ENCODE measurements around the gene CCDC88C. TPM values are rescaled to one million over a fixed set of nuclear protein-coding genes. Genes with fewer than 3 reads are reported as not detected.

CCDC88C gene
- total RNA-seq, 6 experiments from 2014 or later = 0.09 to 0.61 (median 0.19) TPM; not detected in 3

DNA sequence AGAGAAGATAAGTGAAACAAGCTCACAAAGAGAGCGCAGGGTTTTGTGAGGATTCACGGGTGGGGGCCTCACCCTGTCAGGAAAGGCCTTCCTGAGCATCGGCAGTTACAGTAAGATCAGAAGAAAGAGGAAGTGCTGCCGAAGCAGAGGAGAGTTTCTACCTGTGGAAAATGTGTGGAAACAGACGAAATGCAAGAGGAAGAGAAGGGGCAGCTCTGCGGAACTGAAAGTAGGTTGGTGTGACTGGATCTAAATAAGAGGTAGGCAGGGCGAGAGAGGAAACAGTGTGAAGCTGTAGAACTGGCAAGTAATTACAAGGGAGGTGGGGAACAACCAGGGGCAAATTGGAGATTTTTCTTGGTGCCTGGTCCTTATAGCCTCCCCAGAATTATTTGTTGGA, 175.8 kb downstream of the CCDC88C start:
- H3K27me3 Mint-ChIP-seq (ENCODE audit: insufficient read depth) = no peaks in the 10 kb centered on the region
- TF ChIP-seq, protein P1, sequence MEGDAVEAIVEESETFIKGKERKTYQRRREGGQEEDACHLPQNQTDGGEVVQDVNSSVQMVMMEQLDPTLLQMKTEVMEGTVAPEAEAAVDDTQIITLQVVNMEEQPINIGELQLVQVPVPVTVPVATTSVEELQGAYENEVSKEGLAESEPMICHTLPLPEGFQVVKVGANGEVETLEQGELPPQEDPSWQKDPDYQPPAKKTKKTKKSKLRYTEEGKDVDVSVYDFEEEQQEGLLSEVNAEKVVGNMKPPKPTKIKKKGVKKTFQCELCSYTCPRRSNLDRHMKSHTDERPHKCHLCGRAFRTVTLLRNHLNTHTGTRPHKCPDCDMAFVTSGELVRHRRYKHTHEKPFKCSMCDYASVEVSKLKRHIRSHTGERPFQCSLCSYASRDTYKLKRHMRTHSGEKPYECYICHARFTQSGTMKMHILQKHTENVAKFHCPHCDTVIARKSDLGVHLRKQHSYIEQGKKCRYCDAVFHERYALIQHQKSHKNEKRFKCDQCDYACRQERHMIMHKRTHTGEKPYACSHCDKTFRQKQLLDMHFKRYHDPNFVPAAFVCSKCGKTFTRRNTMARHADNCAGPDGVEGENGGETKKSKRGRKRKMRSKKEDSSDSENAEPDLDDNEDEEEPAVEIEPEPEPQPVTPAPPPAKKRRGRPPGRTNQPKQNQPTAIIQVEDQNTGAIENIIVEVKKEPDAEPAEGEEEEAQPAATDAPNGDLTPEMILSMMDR (IDR thresholded peaks at IDR 0.05) = no peak
- H3K36me3 Mint-ChIP-seq (ENCODE audit: low read depth) = peaks cover 14% of the 10 kb centered on the region; the same call in 1 of the 2 replicates
- peaks cover 43% of the 10 kb centered on the region for H3K4me1 Mint-ChIP-seq (ENCODE audit: low read depth)
- peaks cover 6% of the 10 kb centered on the region; the same call in 1 of the 2 replicates for H3K9me3 Mint-ChIP-seq
- H3K27ac Mint-ChIP-seq = no peak overlapping the region
- DNase-seq = no peak
- no peak overlapping the region for H3K4me3 Mint-ChIP-seq

DNA sequence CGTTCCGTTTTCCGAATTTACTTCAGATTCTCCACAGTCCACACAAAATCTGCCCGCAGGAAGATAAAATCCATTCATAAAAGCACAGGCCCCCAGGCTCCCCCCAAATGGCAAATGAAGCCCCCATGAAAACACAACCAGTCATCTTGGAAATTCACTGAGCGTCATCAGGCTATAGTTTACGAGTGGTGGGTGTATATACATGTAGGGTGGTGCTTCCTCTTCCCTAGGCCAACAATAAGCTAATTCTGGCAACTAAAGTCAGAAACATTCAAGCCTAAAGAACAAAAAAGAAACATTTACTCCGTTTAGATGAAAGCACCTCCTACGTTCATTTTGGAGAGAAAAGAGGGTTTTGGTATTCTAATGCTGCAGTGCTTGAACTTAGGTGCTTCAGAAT, 179.0 kb downstream of the CCDC88C start:
- Mint-ChIP-seq H3K27ac (no peak overlapping the region), H3K36me3 (ENCODE audit: low read depth) (peaks cover 18% of the 10 kb centered on the region), H3K4me3 (no peak overlapping the region)

DNA sequence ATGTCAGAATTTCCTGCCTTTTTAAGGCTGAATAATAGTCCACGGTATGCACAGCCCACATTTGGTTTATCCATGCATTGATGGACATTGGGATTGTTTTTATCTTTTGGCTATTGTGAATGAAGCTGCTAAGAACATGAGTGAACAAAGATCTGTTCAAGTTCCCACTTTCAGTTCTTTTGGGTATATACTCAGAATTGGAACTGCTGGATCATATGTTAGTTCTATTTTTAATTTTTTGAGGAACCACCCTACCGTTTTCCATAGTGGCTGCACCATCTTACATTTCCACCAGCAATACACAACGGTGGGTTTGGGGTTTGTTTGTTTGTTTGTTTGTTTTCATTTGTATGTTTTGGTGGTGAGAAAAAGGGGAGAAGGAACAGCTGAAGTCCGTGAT, 179.5 kb downstream of the CCDC88C start:
- Mint-ChIP-seq H3K27me3 (ENCODE audit: insufficient read depth) (no peaks in the 10 kb centered on the region), H3K27ac (peak overlapping the region; percentile 92)
- TF ChIP-seq, protein P1 (IDR thresholded peaks at IDR 0.05) = no peak

More for the DNA sequence above, 179.0 kb downstream of the CCDC88C start:
- TF ChIP-seq, protein P1 (IDR thresholded peaks at IDR 0.05) = no peak
- peaks cover 35% of the 10 kb centered on the region for H3K4me1 Mint-ChIP-seq (ENCODE audit: low read depth)
- peaks cover 6% of the 10 kb centered on the region; the same call in 1 of the 2 replicates for H3K9me3 Mint-ChIP-seq
- no peaks in the 10 kb centered on the region for H3K27me3 Mint-ChIP-seq (ENCODE audit: insufficient read depth)
- no peak for DNase-seq

DNA sequence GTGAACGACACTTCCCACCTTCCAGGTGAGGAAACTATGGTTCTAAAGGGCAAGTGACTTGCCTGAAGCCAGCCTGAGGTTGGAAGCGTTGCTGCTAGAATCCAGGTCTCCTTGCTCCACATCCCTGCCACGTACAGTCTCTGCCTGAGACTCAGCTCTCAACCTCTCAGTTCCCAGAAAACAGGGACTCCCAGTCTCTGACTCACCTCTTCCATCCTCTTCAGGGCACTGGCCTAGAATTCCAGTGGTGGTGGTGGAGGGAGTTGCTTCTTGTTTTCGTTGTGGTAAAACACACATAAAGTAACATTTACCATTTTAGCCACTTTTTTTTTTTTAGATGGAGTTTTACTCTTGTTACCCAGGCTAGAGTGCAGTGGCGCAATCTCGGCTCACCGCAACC, 180.4 kb downstream of the CCDC88C start:
- H3K9me3 Mint-ChIP-seq = peaks cover 6% of the 10 kb centered on the region; the same call in 1 of the 2 replicates
- H3K4me1 Mint-ChIP-seq (ENCODE audit: low read depth) = peaks cover 22% of the 10 kb centered on the region
- peaks cover 18% of the 10 kb centered on the region for H3K36me3 Mint-ChIP-seq (ENCODE audit: low read depth)
- peak; percentile 82 for DNase-seq
- TF ChIP-seq, protein P1 (IDR thresholded peaks at IDR 0.05) = no peak
- no peaks in the 10 kb centered on the region for H3K27me3 Mint-ChIP-seq (ENCODE audit: insufficient read depth)
- H3K27ac Mint-ChIP-seq = peak overlapping the region; percentile 92
- peak overlapping the region; percentile 20; the same call in 1 of the 2 replicates for H3K4me3 Mint-ChIP-seq

More for the DNA sequence above, 179.5 kb downstream of the CCDC88C start:
- Mint-ChIP-seq H3K4me3 (no peak overlapping the region), H3K9me3 (peaks cover 6% of the 10 kb centered on the region; the same call in 1 of the 2 replicates), H3K36me3 (ENCODE audit: low read depth) (peaks cover 18% of the 10 kb centered on the region), H3K4me1 (ENCODE audit: low read depth) (peaks cover 29% of the 10 kb centered on the region)
- DNase-seq = no peak

DNA sequence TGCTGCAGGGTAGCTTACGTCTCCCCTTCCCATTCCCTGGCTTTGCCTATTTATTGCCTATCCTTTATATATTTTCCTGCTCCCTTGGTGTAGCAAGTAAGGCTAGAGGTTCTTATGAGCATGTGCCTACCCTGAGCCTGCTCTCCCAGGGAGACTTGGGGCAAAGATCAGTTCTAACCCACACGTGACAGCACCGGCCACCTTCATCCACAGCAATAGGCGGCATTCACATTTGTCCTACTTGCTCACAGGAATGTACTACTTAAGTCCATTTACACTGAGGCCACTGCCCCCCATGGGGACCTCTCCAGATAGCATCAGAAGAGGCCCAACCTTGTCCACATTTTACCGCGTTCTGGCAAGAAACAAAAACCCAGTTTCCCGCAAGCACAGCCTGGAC, 181.8 kb downstream of the CCDC88C start:
- Mint-ChIP-seq H3K4me1 (ENCODE audit: low read depth) (peaks cover 35% of the 10 kb centered on the region), H3K9me3 (peaks cover 11% of the 10 kb centered on the region), H3K4me3 (no peak overlapping the region), H3K36me3 (ENCODE audit: low read depth) (peaks cover 21% of the 10 kb centered on the region), H3K27me3 (ENCODE audit: insufficient read depth) (no peaks in the 10 kb centered on the region), H3K27ac (peak overlapping the region; percentile 29; the same call in 1 of the 2 replicates)
- DNase-seq = no peak
- TF ChIP-seq, protein P1 (IDR thresholded peaks at IDR 0.05) = no peak

DNA sequence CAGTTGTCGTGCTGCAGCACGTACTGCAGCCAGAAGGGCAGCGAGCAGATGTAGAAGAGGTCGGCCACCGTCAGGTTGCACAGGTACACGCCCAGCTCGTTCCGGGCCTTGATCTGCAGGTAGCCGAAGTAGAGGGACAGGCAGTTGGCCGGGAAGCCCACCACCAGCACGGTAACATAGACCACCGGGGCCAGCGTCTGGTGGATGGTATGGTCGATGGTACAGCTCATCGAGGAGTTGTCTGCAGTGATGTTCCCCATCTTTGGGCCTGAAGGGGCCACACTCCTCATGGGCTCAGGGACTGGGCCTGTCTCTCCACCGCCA, 182.9 kb downstream of the CCDC88C start:
- Mint-ChIP-seq H3K4me3 (no peak overlapping the region), H3K27ac (no peak overlapping the region), H3K9me3 (peaks cover 14% of the 10 kb centered on the region), H3K4me1 (ENCODE audit: low read depth) (peaks cover 45% of the 10 kb centered on the region), H3K27me3 (ENCODE audit: insufficient read depth) (no peaks in the 10 kb centered on the region), H3K36me3 (ENCODE audit: low read depth) (peaks cover 24% of the 10 kb centered on the region)
- TF ChIP-seq, protein P1 (IDR thresholded peaks at IDR 0.05) = no peak
- DNase-seq = no peak

All from HFFc6 (cell line).